ENCODE data around the gene GSTP1. TPM values are rescaled to one million over a fixed set of nuclear protein-coding genes. Genes with fewer than 3 reads are reported as not detected.
A peak's percentile ranks its signal among the peaks of the same experiment; 100 is the strongest.
"Not testable (repeated sequence)": the region's sequence is repeated elsewhere in the genome, so short reads cannot be mapped to it uniquely, and the experiment has no call there.

GSTP1 gene
- total RNA-seq, 4 donors from 2014 or later: 410 to 885 (median 651) TPM

- Histone ChIP-seq H3K36me3 (no peaks in the 10 kb centered on the region), H3K4me3 (no peak overlapping the region), H3K27ac (peak overlapping the region; percentile 66 to 68), H3K27me3 (no peaks in the 10 kb centered on the region), H3K9me3 (no peaks in the 10 kb centered on the region), H3K4me1 (peaks cover 0 to 5% of the 10 kb centered on the region in 2 donors)
- DNase-seq: no peak
- intact Hi-C loops (cut with DNase I; ENCODE audit: low total_unique reads): no loop called here
- TF ChIP-seq POLR2A (IDR thresholded peaks at IDR 0.05): no peak
- no peak for TF ChIP-seq CTCF (IDR thresholded peaks at IDR 0.05)
Measured at GRCh38 chr11:67562963-67563704, 20.5 kb upstream of the GSTP1 start.

- peak; percentile 81 to 90 for DNase-seq
- H3K4me1 ChIP-seq; H3K9me3 ChIP-seq; H3K27me3 ChIP-seq; intact Hi-C loops (cut with DNase I; ENCODE audit: low total_unique reads); H3K36me3 ChIP-seq; H3K4me3 ChIP-seq: not testable (repeated sequence)
- peak overlapping the region; percentile 66 to 68 for H3K27ac ChIP-seq
Measured at GRCh38 chr11:67563705-67564114, 19.9 kb upstream of the GSTP1 start.

- Histone ChIP-seq H3K27ac (peak overlapping the region; percentile 53 to 54), H3K36me3 (no peaks in the 10 kb centered on the region), H3K4me3 (no peak overlapping the region), H3K9me3 (no peaks in the 10 kb centered on the region), H3K27me3 (no peaks in the 10 kb centered on the region), H3K4me1 (peaks cover 0 to 5% of the 10 kb centered on the region in 2 donors)
- TF ChIP-seq POLR2A (IDR thresholded peaks at IDR 0.05) (no peak), CTCF (IDR thresholded peaks at IDR 0.05) (no peak)
- no peak for DNase-seq
- intact Hi-C loops (cut with DNase I; ENCODE audit: low total_unique reads): no loop called here
Measured at GRCh38 chr11:67564230-67564629, 19.4 kb upstream of the GSTP1 start.

GRCh38 chr11:67571443-67571842, 12.2 kb upstream of the GSTP1 start:
- Histone ChIP-seq H3K4me3 (no peak overlapping the region), H3K36me3 (no peaks in the 10 kb centered on the region), H3K27me3 (no peaks in the 10 kb centered on the region), H3K27ac (no peak overlapping the region), H3K9me3 (no peaks in the 10 kb centered on the region), H3K4me1 (no peaks in the 10 kb centered on the region)
- DNase-seq: no peak
- TF ChIP-seq POLR2A (IDR thresholded peaks at IDR 0.05) (no peak), CTCF (IDR thresholded peaks at IDR 0.05) (no peak)
- intact Hi-C loops (cut with DNase I; ENCODE audit: low total_unique reads): no loop called here

GRCh38 chr11:67572305-67572704, 11.3 kb upstream of the GSTP1 start:
- intact Hi-C loops (cut with DNase I; ENCODE audit: low total_unique reads): no loop called here
- Histone ChIP-seq H3K27me3 (no peaks in the 10 kb centered on the region), H3K27ac (no peak overlapping the region), H3K36me3 (no peaks in the 10 kb centered on the region), H3K9me3 (no peaks in the 10 kb centered on the region), H3K4me1 (no peaks in the 10 kb centered on the region), H3K4me3 (no peak overlapping the region)
- no peak for DNase-seq
- TF ChIP-seq CTCF (IDR thresholded peaks at IDR 0.05): no peak
- no peak for TF ChIP-seq POLR2A (IDR thresholded peaks at IDR 0.05)

Data from uterus (tissue), 4 donors.